ENCODE results near the gene TMBIM1.

TMBIM1 gene

GRCh38 chr2:218271865-218272530, 20.3 kb downstream of the TMBIM1 start:
- Histone ChIP-seq H3K79me2 (ENCODE audit: insufficient read depth, low read length) (peaks cover 7% of the 10 kb centered on the region), H3K36me3 (ENCODE audit: low read length) (no peaks in the 10 kb centered on the region), H3K9me3 (ENCODE audit: insufficient read depth, low read length) (no peaks in the 10 kb centered on the region), H3K9me2 (replicated peaks; ENCODE audit: insufficient read depth, low read length) (no peaks in the 10 kb centered on the region), H3K27me3 (ENCODE audit: low read length) (no peaks in the 10 kb centered on the region), H4K20me1 (ENCODE audit: low read depth, low read length) (no peaks in the 10 kb centered on the region), H2AFZ (ENCODE audit: low read depth, low read length, severe bottlenecking) (no peak overlapping the region), H3K9ac (ENCODE audit: low read length) (no peak overlapping the region), H3K4me2 (ENCODE audit: low read depth, low read length, poor library complexity, severe bottlenecking) (peak overlapping the region; percentile 95), H3K27ac (ENCODE audit: low read depth, low read length) (no peak overlapping the region), H3F3A (ENCODE audit: insufficient read depth) (no peaks in the 10 kb centered on the region), H3K4me3 (ENCODE audit: insufficient read depth, low read length, poor library complexity, severe bottlenecking) (no peak overlapping the region)
- TF ChIP-seq, protein P1, sequence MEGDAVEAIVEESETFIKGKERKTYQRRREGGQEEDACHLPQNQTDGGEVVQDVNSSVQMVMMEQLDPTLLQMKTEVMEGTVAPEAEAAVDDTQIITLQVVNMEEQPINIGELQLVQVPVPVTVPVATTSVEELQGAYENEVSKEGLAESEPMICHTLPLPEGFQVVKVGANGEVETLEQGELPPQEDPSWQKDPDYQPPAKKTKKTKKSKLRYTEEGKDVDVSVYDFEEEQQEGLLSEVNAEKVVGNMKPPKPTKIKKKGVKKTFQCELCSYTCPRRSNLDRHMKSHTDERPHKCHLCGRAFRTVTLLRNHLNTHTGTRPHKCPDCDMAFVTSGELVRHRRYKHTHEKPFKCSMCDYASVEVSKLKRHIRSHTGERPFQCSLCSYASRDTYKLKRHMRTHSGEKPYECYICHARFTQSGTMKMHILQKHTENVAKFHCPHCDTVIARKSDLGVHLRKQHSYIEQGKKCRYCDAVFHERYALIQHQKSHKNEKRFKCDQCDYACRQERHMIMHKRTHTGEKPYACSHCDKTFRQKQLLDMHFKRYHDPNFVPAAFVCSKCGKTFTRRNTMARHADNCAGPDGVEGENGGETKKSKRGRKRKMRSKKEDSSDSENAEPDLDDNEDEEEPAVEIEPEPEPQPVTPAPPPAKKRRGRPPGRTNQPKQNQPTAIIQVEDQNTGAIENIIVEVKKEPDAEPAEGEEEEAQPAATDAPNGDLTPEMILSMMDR (IDR thresholded peaks at IDR 0.05; ENCODE audit: insufficient read depth, low read length, poor library complexity, severe bottlenecking): no peak
- no peak for TF ChIP-seq EZH2phosphoT487 (conservative IDR thresholded peaks at IDR 0.05; ENCODE audit: low read length)

- no peaks in the 10 kb centered on the region for H4K20me1 ChIP-seq (ENCODE audit: low read depth, low read length)
- H3K36me3 ChIP-seq (ENCODE audit: low read length): no peaks in the 10 kb centered on the region
- H3K9me3 ChIP-seq (ENCODE audit: insufficient read depth, low read length): no peaks in the 10 kb centered on the region
- H3K27ac ChIP-seq (ENCODE audit: low read depth, low read length): no peak overlapping the region
- H3K27me3 ChIP-seq (ENCODE audit: low read length): no peaks in the 10 kb centered on the region
- H3K79me2 ChIP-seq (ENCODE audit: insufficient read depth, low read length): peaks cover 7% of the 10 kb centered on the region
- no peaks in the 10 kb centered on the region for H3K9me2 ChIP-seq (replicated peaks; ENCODE audit: insufficient read depth, low read length)
- no peaks in the 10 kb centered on the region for H3F3A ChIP-seq (ENCODE audit: insufficient read depth)
- TF ChIP-seq EZH2phosphoT487 (conservative IDR thresholded peaks at IDR 0.05; ENCODE audit: low read length): no peak
- H3K4me2 ChIP-seq (ENCODE audit: low read depth, low read length, poor library complexity, severe bottlenecking): peak overlapping the region; percentile 95
- H3K9ac ChIP-seq (ENCODE audit: low read length): peak overlapping the region; percentile 82
- H3K4me3 ChIP-seq (ENCODE audit: insufficient read depth, low read length, poor library complexity, severe bottlenecking): peak overlapping the region; percentile 96
- H2AFZ ChIP-seq (ENCODE audit: low read depth, low read length, severe bottlenecking): no peak overlapping the region
Measured at GRCh38 chr2:218271487-218271797, 20.9 kb downstream of the TMBIM1 start.

- no peaks in the 10 kb centered on the region for H3K9me3 ChIP-seq (ENCODE audit: insufficient read depth, low read length)
- 0 out of 2 replicates have a peak overlapping the region, but pooled peaks have one; percentile 16 for H3K27ac ChIP-seq (ENCODE audit: low read depth, low read length)
- no peaks in the 10 kb centered on the region for H3K9me2 ChIP-seq (replicated peaks; ENCODE audit: insufficient read depth, low read length)
- no peaks in the 10 kb centered on the region for H3K36me3 ChIP-seq (ENCODE audit: low read length)
- TF ChIP-seq, protein P1 (IDR thresholded peaks at IDR 0.05; ENCODE audit: insufficient read depth, low read length, poor library complexity, severe bottlenecking): no peak
- no peak for TF ChIP-seq EZH2phosphoT487 (conservative IDR thresholded peaks at IDR 0.05; ENCODE audit: low read length)
- no peaks in the 10 kb centered on the region for H3F3A ChIP-seq (ENCODE audit: insufficient read depth)
- H2AFZ ChIP-seq (ENCODE audit: low read depth, low read length, severe bottlenecking): peak overlapping the region; percentile 89
- H3K4me2 ChIP-seq (ENCODE audit: low read depth, low read length, poor library complexity, severe bottlenecking): peak overlapping the region; percentile 95
- no peaks in the 10 kb centered on the region for H3K27me3 ChIP-seq (ENCODE audit: low read length)
- H4K20me1 ChIP-seq (ENCODE audit: low read depth, low read length): no peaks in the 10 kb centered on the region
- peak overlapping the region; percentile 82 for H3K9ac ChIP-seq (ENCODE audit: low read length)
- H3K79me2 ChIP-seq (ENCODE audit: insufficient read depth, low read length): peaks cover 7% of the 10 kb centered on the region
- H3K4me3 ChIP-seq (ENCODE audit: insufficient read depth, low read length, poor library complexity, severe bottlenecking): peak overlapping the region; percentile 96
Measured at GRCh38 chr2:218270721-218271486, 21.4 kb downstream of the TMBIM1 start.
